Measurements from ENCODE around the gene PPFIA3.

The PPFIA3 gene

GRCh38 chr19:49200238-49200862 lies 81.0 kb downstream of the PPFIA3 start:
- H3K27ac ChIP-seq, result no peak overlapping the region
- ChIA-PET POLR2A (ENCODE audit: low non-redundant PET) (no interaction called here), CTCF (interaction anchor here (0.5 kb wide), 1 partner anchor 11 kb away, joined by 3 read pairs; no protein-coding TSS in a partner anchor)
- TF ChIP-seq CTCF (conservative IDR thresholded peaks at IDR 0.05; ENCODE audit: low read depth), result no peak
- DNase-seq (ENCODE audit: low spot score), result peak; percentile 68
